HG02973 (cell line): ENCODE measurements around the gene S100P.
"Not testable (repeated sequence)": the region's sequence is repeated elsewhere in the genome, so short reads cannot be mapped to it uniquely, and the experiment has no call there.

ENCODE experiments used
- ATAC-seq: cut with Tn5 transposase; IDR thresholded peaks from one replicate; pipeline ENCODE4 v1.9.1; 2021; ENCODE audit warnings: moderate library complexity; ENCODE audit not compliant: unreplicated experiment

S100P gene

DNA sequence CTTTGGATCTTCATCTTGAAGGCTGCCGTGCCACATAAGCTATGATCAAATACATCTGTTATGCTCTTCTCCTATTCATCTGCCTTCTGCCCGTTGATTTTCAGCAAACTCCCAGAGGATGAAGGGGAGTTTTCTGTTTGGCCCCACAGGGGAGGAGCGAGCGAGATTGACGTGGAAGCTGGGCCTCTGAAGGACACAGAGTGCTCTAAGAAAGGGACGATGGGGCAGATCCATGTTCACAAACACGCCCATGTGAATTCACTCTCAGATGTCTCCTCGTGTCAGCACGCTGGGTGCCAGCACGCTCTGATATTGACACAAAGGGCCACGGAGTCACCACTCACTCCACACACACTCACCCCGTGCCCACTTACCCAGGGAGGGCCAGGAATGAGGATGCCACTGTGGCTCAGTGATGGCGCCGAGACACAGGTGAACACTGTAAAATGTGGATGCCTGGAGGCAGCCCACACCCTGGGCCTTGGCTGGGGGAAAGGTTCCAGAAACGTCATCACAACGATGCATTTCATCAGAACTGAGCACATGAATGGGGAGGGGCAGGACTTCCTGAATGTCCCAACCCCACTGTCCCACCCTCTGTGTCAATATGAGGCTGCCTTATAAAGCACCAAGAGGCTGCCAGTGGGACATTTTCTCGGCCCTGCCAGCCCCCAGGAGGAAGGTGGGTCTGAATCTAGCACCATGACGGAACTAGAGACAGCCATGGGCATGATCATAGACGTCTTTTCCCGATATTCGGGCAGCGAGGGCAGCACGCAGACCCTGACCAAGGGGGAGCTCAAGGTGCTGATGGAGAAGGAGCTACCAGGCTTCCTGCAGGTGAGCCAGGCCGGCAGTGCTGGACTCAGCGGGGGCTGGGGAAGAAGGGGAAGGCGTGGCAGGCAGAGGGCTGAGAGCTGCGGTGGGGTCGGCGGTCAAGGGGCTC is at the start of gene S100P:
TSS of gene S100P (plus strand) at position 648 of the 946 bp plus-strand sequence. CDS start at position 703, 55 bp downstream.
- ATAC-seq, result no peak

DNA sequence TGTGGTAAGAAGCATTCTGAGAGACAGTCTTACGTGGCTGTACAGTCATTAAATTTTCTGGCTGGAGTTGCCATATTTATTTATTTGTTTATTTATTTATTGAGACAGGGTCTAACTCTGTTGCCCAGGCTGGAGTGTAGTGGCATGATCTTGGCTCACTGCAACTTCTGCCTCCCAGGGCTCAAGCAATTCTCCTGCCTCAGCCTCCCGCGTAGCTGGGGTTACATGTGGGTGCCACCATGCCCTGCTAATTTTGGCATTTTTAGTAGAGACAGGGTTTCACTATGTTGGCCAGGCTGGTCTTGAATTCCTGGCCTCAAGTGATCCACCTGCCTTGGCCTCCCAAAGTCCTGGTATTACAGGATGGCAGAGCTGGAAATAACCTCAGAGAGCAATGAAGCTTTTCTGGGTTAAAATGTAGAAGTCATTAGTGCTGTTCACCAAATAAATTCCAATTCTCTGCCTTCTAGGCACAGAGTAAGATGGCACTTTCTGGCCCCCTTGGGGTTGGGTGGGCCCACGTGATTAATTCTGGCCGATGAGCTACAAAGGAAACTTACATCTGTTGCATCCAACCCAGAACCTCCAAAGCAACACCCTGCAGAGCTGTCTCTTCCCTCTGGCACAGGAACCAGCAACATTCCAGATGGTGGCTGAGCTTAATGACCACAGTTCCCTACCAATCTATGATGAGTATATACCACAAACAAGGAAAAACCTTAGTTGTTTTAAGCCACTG is 48.7 kb upstream of the S100P start:
- ATAC-seq, result no peak

DNA sequence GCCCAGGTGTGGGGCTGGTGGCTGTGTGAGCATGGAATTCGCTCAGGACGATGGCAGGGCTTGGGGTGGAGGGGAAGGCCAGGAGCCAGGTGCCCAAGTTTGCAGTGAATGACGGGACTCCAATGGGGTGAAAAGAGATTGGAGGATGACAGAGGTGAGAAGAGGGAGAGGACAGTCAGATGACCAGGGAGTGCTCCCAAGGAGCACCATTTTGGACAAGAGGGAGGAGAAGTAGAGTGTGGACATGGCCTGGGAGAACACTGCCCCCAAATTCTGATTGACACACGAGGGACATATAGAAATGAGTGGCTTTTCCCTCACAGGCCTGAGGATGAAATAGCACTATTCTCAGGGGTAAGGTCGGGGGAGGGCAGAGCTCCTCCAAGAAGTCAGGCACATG is 46.5 kb upstream of the S100P start:
- no peak for ATAC-seq

DNA sequence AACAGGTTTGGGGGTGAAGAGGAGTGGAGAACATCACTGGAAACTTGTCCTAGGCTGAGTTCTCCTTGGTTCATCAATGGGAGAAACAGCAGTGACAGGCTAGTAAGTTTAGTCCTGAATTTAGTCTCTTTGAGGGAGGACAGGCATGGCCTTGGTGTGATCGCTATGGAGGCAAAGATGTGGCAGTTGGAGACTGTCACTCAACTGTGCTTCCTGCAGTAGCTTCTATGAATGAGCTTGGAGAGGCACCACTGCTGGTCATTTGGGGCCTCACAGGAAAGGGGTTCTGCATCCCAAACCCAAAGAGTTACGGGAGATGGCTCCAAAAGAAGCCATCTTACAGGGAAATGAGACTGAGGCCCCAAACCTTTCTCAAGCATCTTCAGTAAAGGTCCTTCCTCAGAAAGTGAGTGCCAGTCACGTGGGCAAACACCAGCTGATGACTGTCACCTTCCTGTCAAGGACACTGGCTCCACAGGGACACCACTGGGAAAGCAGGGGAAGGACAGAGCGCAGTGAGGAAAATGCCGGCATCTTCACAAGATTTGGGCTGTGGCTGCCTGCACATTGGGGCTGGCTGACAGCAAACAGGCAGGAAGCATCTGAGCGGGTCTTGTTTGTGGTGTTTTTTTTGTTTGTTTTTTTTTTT is 46.0 kb upstream of the S100P start:
- ATAC-seq, result no peak

DNA sequence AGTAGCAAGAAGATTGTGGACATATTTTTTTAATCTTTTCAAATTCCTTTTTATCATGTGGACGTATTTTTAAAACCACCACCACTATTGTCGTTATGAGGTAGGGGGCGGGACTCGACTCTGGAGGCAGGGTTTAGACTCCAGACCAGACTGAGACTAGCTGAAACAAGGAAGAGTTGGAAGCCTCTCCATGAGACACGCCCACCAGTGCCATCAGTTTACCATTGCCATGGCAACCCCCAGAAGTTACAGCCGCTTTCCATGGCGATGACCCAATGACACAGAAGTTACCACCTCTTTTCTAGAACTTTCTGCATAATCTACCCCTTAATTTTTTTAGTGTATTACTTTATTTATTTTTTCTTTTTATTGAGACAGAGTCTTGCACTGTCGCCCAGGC is 44.5 kb upstream of the S100P start:
- no peak for ATAC-seq

DNA sequence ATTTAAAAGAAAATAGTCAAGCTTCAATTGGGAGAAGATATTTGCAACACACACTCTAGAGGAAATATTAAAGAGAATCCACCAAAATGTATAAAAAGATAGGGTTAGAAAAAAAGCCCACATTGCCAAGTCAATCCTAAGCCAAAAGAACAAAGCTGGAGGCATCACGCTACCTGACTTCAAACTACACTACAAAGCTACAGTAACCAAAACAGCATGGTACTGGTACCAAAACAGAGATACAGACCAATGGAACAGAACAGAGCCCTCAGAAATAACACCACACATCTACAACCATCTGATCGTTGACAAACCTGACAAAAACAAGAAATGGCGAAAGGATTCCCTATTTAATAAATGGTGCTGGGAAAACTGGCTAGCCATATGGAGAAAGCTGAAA is 39.5 kb upstream of the S100P start:
- not testable (repeated sequence) for ATAC-seq

DNA sequence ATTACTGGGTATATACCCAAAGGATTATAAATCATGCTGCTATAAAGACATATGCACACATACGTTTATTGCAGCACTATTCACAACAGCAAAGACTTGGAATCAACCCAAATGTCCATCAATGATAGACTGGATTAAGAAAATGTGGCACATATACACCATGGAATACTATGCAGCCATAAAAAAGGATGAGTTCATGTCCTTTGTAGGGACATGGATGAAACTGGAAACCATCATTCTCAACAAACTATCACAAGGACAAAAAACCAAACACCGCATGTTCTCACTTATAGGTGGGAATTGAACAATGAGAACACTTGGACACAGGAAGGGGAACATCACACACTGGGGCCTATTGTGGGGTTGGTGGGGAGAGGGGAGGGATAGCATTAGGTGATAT is 38.4 kb upstream of the S100P start:
- not testable (repeated sequence) for ATAC-seq

DNA sequence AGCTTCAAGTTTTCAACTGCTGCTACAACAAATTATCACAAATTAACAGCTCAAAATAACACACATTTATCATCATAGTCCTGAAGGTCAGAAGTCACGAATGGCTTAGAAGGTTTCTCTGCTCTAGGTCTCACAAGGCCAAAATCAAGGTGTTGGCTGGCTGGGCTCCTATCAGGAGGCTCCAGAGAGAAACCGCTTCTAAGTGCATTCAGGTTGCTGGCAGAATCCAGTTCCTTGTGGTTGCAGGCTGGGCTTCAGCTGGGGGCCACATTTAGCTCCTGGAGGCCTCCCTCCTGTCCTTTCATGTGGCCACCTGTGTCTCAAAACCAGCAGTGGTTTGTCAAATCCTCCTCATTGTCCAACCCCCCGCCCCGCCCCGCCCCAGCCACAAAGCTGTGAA is 37.8 kb upstream of the S100P start:
- no peak for ATAC-seq

DNA sequence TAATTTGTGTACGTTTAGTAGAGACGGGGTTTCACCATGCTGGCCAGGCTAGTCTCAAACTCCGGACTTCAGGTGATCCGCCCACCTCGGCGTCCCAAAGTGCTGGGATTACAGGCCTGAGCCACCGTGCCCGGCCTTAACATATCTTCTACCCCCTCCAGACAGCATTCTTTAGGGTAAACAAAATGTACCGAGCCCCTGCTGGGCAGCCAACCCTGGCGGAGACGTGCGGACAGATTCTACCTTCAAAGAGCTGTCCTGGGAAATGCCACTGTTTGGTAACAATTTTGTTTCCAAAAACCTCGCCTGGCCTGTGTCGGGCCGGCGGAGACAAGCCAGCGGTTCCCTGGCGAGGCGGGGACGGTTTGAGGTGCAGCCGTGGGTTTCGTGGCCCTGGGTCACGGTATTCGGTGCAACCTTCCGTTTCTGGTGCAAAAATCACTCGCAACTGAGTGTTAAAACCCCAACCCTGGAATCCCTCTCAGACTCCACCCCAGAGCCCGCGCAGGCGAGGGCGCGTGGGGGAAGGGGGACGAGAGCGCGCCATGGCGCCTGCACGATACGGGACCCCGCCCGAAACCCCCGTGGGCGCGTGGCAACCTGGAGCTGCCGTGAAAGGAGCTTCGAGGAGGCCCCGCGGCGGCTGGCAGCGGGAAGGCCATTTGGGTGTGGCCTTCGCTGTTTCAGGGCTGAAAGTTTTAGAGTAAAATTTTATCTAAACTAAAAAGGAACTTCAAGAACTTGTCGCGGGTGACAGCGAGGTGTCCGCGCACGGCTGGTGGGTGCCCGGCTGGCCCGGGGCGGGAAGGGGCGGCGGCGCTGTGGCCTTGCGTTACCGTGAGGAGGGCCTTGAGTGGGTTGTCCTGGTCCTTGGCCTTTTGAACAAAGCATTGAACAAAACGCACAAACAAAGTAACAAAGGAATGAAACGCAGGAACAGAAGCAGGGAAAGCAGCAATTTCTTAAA is 36.2 kb upstream of the S100P start:
- no peak for ATAC-seq

DNA sequence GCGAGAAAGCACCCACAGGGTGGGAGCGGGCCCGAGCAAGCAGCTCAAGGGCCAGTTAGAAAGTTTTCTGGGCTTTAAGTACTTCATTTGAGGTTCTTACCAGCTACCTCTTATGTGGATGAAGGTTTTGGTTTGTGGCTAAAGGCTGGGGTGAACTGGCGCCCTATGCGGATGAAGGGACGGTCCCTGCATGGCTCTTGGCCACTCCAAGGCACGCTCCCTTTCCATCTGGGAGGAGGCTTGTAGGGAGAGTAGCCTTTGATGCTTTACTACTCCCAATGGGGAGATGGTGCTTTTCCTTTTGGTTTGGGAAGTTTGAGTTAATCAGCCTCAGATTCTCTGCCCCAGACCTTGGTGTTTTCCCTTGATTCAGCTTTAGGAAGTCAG is 35.5 kb upstream of the S100P start:
- no peak for ATAC-seq

DNA sequence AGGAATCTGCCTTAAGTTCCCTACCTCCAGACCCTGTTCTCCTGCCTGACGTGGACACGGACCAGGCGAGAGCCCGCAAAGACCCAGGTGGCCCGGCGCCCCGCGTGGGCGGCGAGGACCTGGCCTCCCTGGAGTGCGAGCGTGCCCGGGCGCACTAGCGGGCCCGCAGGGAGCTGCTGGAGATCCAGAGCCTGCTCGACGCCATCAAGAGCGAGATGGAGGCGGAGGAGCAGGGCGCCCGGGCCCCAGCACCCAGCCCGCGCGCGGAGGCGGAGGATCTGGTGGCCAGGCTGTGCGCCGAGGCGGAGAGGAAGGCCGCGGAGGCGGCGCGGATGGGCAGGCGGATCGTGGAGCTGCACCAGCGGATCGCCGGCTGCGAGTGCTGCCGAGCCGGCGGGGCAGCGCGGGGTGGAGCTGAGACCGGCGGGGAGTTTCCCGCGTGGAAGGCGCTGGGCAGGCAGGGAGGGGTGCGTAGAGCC is 35.0 kb upstream of the S100P start:
- ATAC-seq, result no peak

DNA sequence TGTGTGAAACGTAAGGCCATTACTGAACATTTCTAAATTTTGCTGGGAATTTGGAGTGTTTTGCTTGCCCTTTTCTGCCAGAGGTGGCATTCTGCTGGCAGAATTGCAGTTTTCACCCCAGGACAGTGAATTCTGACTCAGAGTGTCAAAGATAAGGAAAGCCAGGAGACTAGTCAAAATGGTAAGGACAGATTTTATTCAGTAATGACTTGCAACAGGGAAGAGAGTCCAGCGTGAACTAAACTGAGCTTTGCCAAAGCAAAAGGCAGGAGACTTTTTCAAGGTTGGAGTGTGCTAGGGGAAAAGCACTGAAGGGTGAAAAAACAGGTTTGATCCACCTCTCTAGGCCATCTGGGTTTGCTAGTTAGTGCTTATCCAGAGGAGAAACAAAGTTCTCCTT is 33.8 kb upstream of the S100P start:
- ATAC-seq, result no peak

DNA sequence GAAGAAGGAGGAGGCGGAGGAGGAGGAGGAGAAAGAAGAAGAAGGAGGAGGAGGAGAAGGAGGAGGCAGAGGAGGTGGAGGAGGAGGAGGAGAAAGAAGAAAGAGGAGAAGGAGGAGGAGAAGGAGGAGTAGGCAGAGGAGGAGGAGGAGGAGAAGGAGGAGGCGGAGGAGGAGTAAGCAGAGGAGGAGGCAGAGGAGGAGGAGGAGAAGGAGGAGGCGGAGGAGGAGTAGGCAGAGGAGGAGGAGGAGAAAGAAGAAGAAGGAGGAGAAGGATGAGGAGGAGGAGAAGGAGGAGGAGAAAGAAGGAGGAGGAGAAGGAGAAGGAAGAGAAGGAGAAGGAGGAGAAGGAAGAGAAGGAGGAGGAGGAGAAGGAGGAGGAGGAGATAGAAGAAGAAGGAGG is 33.2 kb upstream of the S100P start:
- ATAC-seq, result no peak

DNA sequence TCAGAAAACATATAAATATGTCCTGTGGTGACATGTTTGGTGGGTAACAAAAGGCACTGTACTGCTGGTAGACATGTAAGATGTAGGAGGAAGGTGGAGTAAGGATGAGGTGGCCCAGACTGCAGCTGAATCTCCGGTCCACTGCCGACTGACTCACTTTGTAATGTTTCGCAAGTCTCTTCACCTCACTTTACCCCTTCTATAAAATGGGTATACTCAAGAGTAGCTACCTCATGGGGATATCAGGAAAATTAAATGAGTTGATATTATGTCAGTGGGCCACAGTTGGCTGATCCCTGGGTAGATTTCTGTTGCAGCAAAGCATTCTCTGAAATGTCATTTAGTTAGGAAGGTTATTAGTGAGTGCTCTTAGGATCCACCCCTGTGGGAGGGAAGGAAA is 31.1 kb upstream of the S100P start:
- no peak for ATAC-seq

DNA sequence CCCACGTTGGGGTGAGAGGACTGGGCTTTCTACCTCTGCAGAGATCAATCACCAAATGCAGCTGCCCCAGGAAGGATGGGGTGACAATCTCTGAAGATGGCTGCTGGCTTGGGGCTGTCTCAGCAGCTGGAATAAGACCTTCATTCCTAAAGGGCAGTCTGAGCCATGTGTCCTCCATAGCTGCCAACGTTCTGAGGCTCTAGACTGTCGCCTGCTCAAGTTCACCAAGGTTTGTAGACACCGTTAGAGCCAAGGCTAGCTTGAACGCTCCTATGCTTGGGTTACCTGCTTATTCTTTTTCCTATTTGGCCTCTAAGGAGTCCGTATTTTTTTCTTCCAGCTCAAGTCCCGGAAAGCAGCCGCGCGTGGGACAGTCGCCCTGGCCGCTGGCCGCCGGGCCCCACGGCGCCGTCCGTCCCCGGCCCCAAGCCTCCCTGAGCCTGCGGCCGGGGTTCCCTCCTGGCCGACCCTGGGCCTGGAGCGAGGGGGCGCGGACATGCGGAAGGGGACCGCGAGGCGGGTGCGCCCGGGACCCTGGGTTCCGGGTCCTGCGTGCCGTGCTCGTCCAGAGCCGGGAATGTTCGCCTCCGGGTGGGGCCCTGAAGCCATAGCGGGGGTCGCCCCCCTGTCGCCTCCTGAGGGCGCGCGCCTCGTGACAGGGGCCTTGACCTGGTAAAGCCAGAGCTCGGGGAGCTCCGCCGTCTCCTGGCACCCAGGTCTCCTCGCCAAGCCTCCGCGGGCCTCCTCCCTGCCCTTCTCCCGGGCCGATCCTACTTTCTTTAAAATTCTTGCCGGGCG is 29.9 kb upstream of the S100P start:
- ATAC-seq, result no peak

DNA sequence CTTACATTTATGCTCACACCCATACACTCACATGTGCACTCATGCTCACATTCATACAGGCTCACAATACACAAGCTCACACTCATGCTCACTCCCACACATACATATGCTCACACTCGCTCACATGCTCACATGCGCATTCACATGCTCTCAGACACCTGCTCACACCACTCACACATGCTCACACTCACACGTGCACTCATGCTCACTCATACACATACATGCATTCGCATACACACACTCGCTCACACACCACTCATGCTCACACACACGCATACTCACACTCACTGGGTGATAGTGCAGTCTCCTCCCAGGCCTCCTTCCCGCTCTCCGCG is 28.4 kb upstream of the S100P start:
- ATAC-seq, result no peak

DNA sequence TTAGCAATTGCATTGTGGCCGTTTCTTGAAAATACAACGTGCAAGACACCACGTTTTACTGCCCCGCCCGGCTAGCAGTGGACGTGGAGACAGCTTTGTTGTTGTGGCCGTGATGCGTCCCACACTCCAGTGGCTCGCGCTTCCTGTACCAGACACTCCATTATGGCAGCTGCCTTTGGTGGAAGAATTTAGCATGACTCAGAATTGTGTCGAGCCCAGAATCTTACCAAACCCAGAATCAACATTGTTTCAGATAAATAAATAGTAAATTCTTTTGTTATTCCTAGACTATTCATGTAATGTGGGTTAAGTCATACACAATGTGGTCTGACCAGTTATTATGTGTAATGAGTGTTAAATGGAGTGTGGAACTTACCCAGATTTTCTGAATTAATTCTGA is 25.3 kb upstream of the S100P start:
- ATAC-seq, result no peak

DNA sequence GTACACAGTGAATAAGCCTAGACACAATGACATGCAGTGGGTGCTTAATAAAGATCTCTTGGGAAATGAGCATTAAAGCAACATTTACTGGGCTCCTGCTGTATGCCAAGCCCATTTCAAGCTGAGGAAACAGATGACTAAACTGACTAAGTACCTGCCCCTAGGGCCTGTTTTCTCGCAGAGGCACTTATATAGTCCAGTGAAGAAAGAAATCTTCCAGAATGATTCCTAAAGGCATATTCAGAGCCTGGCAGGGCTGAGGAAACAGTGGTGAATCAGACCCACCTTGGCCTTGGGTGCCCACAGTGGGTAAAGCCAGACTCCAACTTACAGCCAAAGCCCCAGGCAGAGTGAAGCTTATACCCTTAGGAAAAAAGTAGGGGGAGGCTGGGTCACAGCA is 22.0 kb upstream of the S100P start:
- ATAC-seq, result no peak

DNA sequence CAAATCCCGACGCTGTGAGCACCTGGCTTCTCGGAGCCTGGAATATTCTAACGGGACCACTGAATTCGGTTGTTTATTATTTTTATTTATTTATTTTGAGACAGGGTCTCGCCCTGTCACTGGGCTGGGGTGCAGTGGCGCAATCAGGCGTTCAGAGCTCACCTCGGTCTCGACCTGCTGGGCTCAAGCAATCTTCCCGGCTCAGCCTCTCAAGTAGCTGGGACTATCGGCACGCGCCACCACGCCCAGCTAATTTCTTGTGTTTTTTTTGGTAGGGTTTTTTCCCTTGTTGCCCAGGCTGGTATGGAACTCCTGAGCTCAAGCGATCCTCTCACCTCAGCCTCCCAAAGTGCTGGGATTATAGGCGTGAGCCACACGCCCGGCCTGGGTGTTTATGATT is 21.5 kb upstream of the S100P start:
- no peak for ATAC-seq
